Inflammatory macrophage treated with lipopolysaccharide for 1 hour (primary cell): Measurements from ENCODE around the gene SMIM9.

Experiments used
- DNase-seq, 2 donors: peaks; one replicate each; pipeline ENCODE4 v3.0.0-alpha.2; 2020 to 2022

The SMIM9 gene

DNA sequence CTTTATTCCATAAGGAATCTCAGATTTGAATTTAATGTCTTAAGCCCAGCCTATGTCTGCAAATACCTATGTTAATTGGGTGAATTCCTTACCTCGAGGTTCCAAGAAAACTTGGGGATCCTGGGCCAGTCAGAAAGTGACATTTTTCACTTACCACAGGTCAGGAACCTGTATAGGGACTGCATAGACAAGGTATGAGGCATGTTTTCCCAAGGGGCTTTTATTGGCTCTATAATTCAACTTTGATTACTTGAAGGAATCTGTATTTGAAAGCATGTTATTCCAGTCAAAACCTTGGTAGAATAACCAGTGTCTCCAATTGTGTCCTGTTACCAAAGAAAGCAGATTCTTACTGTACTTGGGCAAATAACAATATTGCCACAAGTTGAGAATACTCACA is 20.7 kb downstream of the SMIM9 start:
- no peak for DNase-seq

DNA sequence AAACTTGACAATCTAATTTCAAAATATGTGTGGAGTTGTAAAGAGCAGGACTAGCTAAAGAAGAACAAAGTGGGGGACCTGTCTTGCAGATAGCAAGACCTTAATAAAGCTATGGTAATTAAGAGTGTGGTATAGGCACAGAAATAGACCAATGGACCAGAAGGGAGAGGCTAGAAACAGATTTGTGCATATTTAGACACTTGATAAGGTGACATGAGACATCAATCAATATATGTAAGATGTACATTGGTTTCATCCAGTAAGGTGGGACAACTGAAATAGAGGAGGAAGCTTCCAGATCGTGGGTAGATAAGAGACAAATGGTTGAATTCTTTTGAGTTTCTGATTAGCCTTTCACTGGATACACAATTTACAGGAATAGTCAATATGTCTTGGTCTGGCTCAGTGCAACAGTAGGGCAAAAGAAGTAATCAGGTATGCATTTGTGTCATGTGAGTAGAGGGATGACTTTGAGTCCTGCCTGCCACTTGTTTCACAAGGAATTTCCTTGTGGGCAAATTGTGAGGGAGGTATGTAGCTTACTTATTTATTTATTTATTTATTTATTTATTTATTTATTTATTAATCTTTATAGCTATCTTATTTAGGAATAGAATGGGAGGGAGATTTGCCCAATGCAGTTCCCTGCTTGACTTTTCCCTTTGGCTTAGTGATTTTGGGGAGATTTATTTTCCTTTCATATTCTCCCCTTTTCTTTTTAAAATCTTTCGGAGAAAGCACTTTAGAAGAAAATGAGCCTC is 21.9 kb downstream of the SMIM9 start:
- no peak for DNase-seq

DNA sequence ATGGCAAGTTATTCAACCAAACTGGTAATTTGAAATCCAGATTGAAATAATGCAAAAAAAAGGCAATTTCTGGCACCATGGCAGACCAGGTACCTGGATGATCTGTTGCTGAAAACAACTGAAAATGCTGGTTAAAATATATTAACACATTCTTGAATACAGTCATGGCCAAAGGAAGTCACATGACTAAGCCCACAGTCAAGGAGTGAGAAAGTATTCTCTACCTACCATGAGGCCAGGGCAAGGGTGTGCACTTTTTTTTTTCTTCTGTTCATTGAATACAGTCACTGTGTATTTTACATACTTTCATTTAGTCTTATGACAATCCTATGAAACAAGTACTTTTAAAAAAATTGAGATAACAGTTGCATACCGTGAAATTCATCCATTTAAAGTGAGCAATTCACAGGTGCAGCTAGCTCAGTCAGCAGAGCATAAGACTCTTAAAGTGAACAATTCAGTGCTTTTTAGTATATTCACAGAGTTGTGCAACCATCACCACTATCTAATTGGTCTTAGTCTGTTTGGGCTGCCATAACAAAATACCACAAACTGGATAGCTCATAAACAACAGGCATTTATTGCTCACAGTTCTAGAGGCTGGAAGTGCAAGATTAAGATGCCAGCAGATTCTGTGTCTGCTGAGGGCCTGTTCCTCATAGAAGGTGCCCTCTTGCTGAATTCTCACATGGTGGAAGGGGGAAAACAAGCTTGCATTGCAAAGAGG is 24.4 kb downstream of the SMIM9 start:
- DNase-seq: no peak

DNA sequence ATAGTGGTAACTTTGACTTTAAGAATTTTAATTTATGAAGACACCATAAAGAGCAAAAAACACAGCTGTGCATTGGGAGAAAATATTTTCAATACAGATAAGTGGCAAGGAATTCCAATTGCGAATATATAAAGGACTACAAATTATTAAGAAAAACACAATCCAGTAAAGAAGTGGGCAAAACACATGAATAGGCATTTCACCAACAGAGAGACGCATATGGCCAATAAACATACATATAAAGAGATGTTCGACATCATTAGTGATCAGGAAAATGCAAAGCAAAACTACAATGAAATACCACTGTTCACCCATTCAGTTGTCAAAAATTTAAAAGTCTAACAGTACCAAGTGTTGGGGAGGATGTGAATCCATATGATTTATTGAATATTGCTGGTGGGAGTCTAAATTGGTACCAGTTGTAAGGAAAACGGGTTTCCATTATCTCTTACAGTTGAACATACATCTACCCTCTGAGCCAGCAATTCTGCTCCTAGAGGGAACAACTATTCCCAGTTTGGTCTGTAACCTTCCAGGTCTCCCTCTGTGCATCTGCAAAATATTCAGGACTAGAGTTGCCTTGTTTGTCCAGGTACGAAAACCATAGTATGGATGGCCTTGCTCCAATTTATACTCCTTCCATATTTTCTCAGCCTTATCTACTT is 27.5 kb downstream of the SMIM9 start:
- no peak for DNase-seq

DNA sequence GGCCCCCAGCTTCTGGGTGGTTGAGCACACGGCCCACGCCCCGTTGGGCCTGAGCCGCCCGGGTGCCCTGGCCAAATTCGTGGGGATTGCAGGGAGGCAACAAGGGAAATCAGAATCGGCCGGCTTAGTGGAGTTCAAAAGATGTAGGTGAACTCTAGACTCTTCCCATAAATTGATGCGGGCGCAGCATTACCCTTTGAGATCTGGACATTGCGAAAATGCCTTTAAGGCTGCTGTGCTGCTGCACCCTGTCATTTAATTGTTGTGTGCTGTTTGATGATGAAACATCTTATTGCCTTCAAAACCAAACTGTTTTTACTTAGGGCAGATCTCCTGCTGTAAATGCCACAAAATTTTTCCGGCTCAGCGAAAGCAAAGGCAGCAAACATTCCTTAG is 28.8 kb downstream of the SMIM9 start:
- DNase-seq: no peak

DNA sequence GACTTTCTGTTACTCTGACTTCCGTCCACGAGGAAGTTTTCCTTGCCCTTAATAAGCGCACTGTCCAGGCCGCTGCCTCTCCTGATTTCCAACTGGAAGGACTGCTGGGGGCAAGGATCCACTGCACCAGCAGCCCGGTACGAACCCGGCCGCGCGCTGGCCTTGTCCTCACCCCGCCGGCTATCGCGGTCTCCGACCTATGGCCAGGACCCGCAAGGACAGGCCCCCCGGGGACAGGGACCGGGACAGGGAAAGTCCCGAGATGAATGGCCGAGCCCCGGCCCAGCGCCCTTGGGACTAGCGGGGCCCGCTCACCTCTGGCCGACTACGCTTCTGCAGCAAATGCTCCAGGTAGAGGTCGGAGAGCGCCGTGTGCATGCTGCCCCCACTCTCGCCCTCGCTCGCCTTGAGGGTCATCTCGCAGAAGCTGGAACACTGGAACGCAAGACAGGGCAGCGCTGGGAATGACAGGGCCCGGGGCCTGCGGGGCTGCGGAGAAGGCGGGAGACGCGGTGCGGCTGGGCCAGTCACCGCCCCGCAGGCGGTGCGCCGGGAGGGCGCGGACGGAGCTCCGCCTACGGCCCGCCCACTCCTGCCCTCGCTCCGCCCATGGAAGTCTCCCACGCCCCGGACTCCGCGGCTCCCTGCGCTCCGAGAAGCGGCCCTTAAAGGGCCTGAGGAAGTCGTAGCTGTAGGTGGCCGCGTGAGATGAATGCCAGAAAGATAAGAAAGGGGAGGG is 29.3 kb downstream of the SMIM9 start, which contains the start of gene MPP1:
Gene MPP1 (minus strand): TSS at position 529 of the 739 bp plus-strand sequence. CDS start 112 bp downstream, at position 417.
- DNase-seq: peak; percentile 56 to 74

DNA sequence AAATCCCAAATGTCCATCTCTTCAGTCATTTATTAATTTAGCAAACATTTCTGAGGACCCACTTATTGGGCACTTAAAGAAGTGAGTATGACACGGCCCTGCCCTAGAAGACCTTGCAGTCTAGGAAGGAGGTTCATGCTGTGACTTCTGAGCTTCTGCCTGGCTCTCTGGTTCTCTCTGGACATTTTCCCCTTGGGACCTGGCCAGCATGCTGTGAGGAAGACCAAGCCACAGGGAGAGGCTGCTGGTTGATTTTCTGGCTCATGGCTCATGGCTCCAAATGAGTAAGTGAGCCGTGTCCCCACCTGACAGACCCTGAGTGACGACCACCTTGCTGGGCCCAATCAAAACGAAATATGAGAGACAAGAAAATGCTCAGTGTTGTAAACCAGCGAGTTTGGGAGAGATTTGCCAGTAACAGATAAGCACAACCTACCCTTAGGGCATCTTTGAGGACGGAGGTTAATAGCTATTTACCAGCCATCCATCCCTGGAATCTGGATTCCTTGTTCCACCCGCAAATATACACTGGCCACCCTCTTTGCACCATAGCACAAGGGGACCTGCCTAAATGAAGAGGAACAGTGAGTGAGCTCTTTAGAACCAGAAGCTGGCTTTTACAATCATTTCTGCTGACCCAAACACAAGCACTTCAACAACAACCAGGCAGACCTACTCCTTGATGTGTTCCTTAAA is 30.1 kb downstream of the SMIM9 start:
- DNase-seq: no peak

DNA sequence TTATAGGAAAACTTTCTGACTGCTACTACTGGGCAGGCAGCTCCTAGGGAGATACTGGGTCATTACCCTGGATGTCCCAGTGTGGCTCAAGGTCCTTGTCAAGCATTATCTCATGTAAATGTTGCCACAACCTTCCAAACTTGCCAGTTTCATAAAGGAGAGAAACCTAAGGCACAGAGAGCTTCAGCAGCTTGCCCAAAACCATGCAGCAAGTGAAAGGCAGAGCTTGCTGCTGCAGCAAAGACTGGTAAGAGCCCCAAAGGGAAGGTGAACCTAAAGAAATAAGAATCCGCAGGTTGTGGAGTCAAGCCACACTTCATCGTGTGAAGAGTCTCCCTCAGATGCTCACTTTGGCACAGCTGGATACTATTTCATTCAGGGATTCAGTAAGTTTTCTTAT is 31.5 kb downstream of the SMIM9 start:
- DNase-seq: peak; percentile 54 to 64

DNA sequence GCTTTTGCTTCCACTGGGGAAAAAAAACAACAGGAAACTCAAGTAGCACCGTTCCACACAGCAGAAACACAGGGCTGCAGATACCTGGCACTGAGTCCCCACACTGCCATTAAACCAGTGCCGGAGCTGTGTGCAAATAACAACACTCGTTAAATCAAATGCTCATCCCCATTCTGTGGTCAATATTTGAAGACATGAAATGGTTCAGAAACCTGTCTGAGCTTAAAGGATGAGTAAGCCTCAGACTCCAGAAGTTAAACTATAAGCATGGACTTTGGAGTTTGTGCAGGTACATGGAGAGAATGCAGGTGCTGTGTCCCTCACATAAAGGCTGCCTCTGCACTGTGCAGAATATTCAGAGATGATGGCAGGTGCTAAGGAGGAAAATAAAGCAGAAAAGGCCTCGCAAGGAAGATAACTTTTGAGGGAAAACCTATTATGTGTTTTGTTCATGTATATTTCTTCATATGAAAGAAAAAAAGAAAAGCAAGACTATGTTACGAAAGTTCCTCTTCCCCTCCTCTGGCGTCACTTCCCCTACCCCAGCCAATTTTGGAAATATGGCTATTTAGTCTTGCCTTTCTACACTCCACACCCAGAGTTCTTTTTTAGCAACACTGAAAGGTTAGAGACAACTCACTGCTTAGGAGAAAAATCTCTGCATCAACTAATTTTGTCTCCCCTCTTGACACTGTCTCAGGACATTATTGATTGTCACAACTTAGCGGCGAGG is 33.8 kb downstream of the SMIM9 start:
- peak; percentile 69 to 77 for DNase-seq

DNA sequence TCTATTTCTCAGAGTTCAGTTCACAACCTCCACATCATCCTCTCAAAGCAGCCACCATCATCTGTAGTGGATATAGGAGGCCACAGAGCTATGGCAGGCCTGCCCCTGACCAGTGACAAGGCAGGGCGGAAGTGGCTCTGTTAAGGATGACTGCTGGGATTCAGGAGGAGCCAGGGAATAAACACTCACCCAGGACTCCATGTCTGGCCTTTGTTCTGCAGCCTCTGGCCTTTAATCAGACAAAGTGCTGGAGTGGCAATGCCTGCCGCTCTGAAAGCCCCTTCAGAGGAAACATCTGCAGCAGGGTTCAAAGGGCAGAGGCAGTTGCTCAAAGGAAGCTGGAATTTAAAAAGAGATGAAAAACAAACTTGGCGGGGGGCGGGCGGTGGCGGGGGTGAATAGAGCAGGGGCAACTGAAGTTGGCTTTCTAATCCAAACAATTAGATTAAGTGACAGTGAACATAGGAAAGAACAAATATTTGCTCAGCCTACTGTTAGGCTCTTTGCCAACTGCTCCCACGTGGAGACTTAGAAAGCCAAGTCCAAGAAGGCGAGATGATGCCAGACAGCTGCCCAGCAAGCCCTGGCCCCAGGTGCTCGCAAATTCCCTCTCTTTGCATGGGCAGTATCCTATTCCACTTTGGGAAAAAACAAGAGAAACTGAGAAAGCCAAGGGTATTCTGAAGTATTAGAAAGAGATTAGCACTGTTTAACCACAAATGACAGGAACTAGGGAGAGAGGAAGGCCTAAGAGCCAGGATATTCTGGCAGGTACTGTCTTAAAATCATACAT is 34.7 kb downstream of the SMIM9 start:
- no peak for DNase-seq

DNA sequence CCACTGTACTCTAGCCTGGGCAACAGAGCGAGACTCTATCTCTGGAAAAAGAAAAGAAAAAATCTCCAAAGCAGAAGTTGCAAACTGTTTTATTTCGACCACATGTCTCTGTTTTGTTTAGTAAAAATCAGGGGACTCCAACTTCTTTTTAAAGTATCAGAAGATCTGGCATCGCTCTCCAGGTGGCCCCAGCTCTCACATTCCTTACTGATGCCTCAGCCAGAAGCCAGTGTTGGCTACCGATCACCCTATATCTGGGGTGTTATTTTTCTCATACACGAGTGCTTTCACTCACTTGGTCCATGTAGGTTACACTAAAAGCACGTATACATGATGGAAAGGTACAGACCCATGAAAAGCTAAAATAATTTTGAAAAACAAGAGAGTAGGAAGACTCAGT is 37.5 kb downstream of the SMIM9 start:
- DNase-seq: no peak

DNA sequence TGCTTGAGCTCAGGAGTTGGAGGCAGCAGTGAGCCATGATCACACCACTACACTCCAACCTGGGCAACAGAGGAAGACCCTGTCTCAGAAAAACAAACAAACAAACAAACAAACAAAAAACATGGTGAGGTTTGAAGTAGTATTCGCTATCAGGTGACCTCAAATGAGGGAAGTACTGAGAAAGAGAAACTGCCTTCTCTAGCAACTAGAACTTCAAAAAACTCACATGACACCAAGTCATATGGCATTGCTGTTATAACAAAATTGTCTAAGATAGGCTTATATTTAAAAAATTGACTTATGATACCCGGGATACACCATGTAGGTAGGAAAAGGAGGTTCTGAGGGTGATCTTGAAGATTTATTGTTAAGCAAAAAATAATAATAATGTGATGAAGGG is 39.4 kb downstream of the SMIM9 start:
- peak; percentile 44 to 69 for DNase-seq

DNA sequence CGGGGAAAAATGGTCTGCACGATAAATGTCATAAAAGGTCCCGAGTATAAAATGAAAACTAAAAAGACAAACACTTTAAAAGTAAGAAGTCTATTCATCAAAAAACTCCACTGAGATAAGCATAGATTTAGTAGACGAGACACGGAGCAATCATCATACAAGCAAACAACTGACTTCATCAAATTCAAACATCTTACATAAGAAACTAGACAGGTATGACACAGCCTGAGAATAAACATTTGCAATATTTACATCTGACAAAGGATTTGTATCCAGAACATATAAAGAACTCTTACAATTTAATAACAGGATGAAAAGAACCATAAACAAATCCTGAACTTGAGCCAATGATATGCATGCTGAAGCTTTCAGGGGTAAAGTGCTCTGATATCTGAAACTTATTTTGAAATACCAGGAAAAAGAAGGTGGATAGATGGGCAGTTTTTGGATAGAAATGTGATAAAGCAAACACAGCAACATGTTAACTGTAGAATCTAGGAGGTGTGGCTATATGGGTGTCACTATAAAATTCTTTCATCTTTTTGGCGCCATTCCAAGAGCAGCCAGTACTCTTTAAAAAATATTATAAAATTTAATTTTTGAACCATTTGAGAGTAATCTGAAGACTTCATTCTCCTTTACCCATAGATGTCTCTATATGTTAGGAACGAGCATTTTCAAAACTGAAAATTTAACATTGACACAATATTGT is 41.2 kb downstream of the SMIM9 start:
- no peak for DNase-seq

DNA sequence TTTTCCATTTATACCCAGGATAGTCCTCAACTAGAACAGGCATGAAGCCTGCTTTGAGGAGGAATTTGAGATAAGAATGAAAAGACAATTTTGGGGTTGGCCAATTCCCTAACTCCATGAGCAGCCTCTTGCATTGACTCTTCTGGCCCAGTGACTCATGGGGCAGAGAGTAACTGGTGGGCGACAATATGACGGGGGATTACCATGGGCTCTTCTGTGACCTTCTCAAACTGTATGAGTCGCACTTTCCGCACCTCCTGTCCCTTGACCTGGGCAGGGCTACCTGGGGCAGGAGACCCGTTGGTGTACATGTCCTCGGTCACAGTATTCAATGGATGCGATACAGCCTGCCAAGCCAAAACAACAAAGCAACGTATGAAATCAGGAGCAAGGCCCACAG is 42.5 kb downstream of the SMIM9 start:
- DNase-seq: peak in 1 of 2 donors; percentile 44

DNA sequence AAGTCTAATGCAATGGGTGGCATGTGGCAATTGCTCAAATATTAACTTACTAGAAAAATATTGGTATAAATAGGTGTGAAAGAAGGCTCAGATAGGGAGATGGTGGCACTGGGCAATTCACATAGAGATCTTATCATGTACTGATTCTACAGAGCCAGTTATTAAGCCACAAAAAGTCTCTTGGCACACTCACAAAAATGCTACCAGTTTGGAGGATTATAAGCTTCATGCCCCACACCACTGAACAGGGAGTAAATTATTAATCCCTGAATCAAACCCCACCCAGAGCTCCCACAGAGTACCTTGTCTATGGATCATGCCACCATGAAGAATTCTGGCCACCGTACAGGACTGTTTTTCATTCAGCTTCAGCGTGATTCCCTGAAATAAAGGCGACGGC is 43.0 kb downstream of the SMIM9 start:
- DNase-seq: no peak

DNA sequence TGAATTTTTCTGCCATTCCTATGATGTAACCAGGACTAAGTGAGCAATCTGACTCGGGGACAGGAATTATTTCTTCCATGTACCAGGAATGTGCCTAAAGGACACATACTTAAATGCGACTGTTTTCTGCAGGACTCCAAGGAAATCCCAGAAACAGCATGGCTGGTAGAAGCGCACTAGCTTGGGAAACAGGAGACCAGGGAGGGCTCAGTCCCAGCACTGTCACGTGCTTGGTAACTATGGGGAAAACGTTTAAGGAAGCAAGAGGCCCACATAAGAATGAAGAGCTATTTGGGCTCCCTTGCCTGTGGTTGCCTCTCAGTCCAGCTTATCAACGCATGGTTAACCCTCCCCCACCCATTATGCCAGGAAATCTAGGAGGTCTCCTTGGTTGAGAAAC is 48.7 kb downstream of the SMIM9 start:
- no peak for DNase-seq

DNA sequence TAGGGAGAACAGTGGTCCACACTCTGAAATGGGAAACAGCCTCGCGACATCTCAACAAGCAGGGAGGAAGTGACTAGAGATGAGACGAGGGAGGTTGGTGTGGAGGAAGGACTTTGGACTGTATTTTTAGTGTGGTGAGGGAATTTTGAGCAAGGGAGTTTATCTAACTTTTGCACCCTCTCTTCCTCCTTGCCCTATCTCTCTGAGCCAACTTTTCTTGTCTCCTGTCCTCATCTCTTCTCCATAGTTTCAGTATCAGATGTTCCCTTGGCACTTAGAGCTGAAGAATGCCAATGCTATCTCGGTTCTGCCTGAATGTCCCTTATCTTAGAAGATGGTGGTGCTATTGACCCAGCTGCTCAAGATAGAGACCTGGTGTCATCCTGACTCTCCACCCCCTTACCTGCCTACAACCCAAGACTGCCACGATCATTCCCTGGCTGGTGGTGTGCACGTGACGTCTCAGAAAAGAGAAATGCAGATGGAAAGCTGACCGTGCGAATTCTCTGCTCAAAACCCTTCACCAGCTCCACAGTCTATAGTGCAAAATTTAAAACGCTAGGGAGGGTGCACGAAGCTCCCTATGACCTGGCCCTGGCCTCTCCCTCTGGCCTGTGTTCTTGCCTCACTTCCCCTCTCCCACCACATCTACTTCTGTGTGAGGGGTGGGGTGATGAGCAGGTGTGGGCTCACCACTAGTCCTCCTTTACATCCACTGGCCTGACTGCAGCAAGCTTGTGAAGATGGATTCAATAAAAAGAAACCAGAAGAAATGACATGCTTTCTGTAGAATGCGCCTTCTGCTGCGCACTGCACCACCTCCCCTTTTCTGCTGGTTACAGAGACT is 50.1 kb downstream of the SMIM9 start:
- DNase-seq: no peak

DNA sequence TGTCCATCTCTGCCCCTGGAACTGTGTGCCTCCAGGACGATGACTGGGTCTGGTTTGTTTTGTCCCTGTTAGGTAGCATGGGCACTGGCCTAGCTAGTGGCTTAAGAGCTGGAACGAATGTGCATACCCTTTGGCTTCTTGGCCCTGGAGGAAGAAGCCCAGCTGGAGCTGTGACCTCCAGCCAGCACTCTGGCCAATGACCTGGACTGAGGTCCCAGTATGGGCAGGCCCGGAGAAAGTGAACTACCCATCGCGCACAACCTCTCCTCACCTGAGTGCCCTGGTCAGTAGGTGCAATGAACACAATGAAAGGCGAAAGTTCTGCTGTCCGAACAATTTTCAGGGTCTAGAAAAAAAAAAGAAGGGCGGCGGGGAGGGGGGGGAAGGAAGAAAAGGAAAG is 53.5 kb downstream of the SMIM9 start:
- no peak for DNase-seq

DNA sequence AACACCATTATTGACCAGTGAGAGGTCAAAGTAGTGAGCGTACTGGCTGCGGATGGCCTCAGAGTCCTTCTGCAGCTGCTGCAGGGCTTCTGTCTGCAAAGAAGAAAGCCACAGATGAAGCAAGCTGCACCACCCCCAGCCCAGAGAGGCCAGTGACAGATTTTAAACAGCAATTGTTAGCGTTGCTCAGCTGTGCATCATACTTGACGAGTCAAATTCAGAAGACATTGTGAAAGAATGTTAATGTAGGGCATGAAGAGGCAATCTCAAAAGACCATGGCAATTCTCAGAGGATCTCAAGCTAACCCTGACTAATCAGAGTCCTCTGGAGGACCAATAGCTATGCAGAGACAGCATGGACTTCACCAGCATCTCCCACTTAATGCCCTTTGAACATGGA is 55.2 kb downstream of the SMIM9 start:
- DNase-seq: no peak
